Keratinocyte (primary cell): ENCODE results near the gene VPS37C.

ENCODE experiments used
- CTCF ChIP-seq, 3 experiments: IDR thresholded peaks in 1 of 3; conservative IDR thresholded peaks in 1 of 3; optimal IDR thresholded peaks in 1 of 3; 2 replicates in 2 of 3; 3 replicates in 1 of 3; pipeline versions ENCODE3 to v1.5.1; 2011; ENCODE audit warnings: low read length in 3 of 3, mild to moderate bottlenecking in 3 of 3, moderate library complexity in 2 of 3, control low read depth in 1 of 3, inconsistent platforms in 1 of 3; ENCODE audit not compliant: insufficient read depth in 2 of 3; ENCODE audit errors: extremely low read depth in 1 of 3
- EZH2 ChIP-seq: IDR thresholded peaks from one replicate; pipeline ENCODE4 v1.6.1; 2012; ENCODE audit warnings: inconsistent platforms, mild to moderate bottlenecking, low read length, moderate library complexity

GRCh38 chr11:61102667-61103571, 58.3 kb downstream of the VPS37C start:
- TF ChIP-seq CTCF (optimal IDR thresholded peaks at IDR 0.05 in 1 of 3, IDR thresholded peaks at IDR 0.05 in 1 of 3, conservative IDR thresholded peaks at IDR 0.05 in 1 of 3; ENCODE audit: extremely low read depth in 1 of 3, insufficient read depth in 2 of 3, low read length in 3 of 3), result no peak
- no peak for TF ChIP-seq EZH2
